Vagina (tissue), 2 donors: Measurements from ENCODE around the gene HAUS5. TPM values are rescaled to one million over a fixed set of nuclear protein-coding genes. Genes with fewer than 3 reads are reported as not detected.
A peak's percentile ranks its signal among the peaks of the same experiment; 100 is the strongest.

Source experiments
- DNase-seq, 2 donors: peaks; one replicate each; pipeline ENCODE4 v3.0.0-alpha.2; 2017; ENCODE audit errors: extremely low spot score in 2 of 2
- H3K27ac ChIP-seq: fragments of 200-600 bp; sonication (generic); one replicate; pipeline ENCODE4 v1.5.1; 2019
- H3K27me3 ChIP-seq: fragments of 200-600 bp; sonication (generic); one replicate; pipeline ENCODE4 v1.5.1; 2019
- H3K36me3 ChIP-seq, 2 donors: fragments of 200-600 bp; sonication (generic); one replicate each; pipeline ENCODE4 v1.5.1; 2017 to 2019
- H3K4me1 ChIP-seq: fragments of 200-600 bp; sonication (generic); one replicate; pipeline ENCODE4 v1.5.1; 2019
- H3K4me3 ChIP-seq, 2 donors: fragments of 200-600 bp; sonication (generic); 1 replicate in 1 of 2; 2 replicates in 1 of 2; pipeline ENCODE4 v1.5.1; 2016 to 2019
- H3K9me3 ChIP-seq: fragments of 200-600 bp; sonication (generic); one replicate; pipeline ENCODE4 v1.5.1; 2019
- CTCF ChIP-seq, 3 experiments: fragments of 450-650 bp in 2 of 3; fragments of 200-600 bp in 1 of 3; sonication (generic) in 1 of 3; IDR thresholded peaks; one replicate each; pipeline ENCODE4 v1.5.1; 2017 to 2019; ENCODE audit warnings: antibody characterized with exemption in 3 of 3, mild to moderate bottlenecking in 2 of 3, moderate library complexity in 2 of 3
- POLR2A ChIP-seq, 2 donors: fragments of 450-650 bp; IDR thresholded peaks; one replicate each; pipeline ENCODE4 v1.6.1; 2017; ENCODE audit warnings: antibody characterized with exemption in 2 of 2, mild to moderate bottlenecking in 2 of 2, moderate library complexity in 2 of 2
- POLR2AphosphoS5 ChIP-seq, 2 donors: sonication (generic); formaldehyde crosslinking; IDR thresholded peaks; one replicate each; pipeline ENCODE4 v1.9.0; 2017; ENCODE audit warnings: antibody characterized with exemption in 2 of 2, mild to moderate bottlenecking in 2 of 2, low read depth in 1 of 2; ENCODE audit not compliant: insufficient read depth in 1 of 2
- intact Hi-C: fragments of 100-400 bp; cut with DNase I; formaldehyde crosslinking; loops from one replicate; pipeline ENCODE4 v1.15.1; 2023
- total RNA-seq: library from RNA; depleted of rRNA; stranded (reverse); fragments of >200 nt; gene quantifications from one replicate; pipeline ENCODE4 v1.2.3, GENCODE V29; 2016

HAUS5 gene
- total RNA-seq, result 11.0 TPM

GRCh38 chr19:35612559-35613321, at the start of gene HAUS5:
Gene HAUS5, plus strand, starts transcription at chr19:35612735. Its CDS starts 60 bp downstream, at chr19:35612795.
- DNase-seq, result peak in 1 of 2 donors; percentile 93
- peak; percentile 89 for TF ChIP-seq POLR2AphosphoS5 (IDR thresholded peaks at IDR 0.05; ENCODE audit: insufficient read depth in 1 of 2, low read depth in 1 of 2)
- TF ChIP-seq POLR2A (IDR thresholded peaks at IDR 0.05), result peak in 1 of 2 donors; percentile 34
- peak in 1 of 3 experiments; percentile 12 for TF ChIP-seq CTCF (IDR thresholded peaks at IDR 0.05)
- Histone ChIP-seq H3K9me3 (peaks cover 3% of the 10 kb centered on the region), H3K27ac (peak within 1 kb of the TSS; percentile 57), H3K4me3 (peak within 1 kb of the TSS; percentile 56 to 90), H3K27me3 (no peaks in the 10 kb centered on the region), H3K36me3 (no peaks in the 10 kb centered on the region), H3K4me1 (peaks cover 16% of the 10 kb centered on the region)
- intact Hi-C loops, result no loop called here

GRCh38 chr19:35562776-35563175, 49.8 kb upstream of the HAUS5 start:
- Histone ChIP-seq H3K36me3 (no peaks in the 10 kb centered on the region), H3K4me1 (peaks cover 9% of the 10 kb centered on the region), H3K27ac (no peak overlapping the region), H3K27me3 (no peaks in the 10 kb centered on the region), H3K9me3 (no peaks in the 10 kb centered on the region), H3K4me3 (no peak overlapping the region)
- TF ChIP-seq CTCF (IDR thresholded peaks at IDR 0.05) (no peak), POLR2AphosphoS5 (IDR thresholded peaks at IDR 0.05; ENCODE audit: insufficient read depth in 1 of 2, low read depth in 1 of 2) (no peak), POLR2A (IDR thresholded peaks at IDR 0.05) (no peak)
- intact Hi-C loops, result no loop called here
- no peak for DNase-seq

- Histone ChIP-seq H3K4me3 (no peak within 1 kb of the TSS), H3K36me3 (no peaks in the 10 kb centered on the region), H3K9me3 (no peaks in the 10 kb centered on the region), H3K27me3 (no peaks in the 10 kb centered on the region), H3K4me1 (peaks cover 4% of the 10 kb centered on the region), H3K27ac (no peak within 1 kb of the TSS)
- DNase-seq, result no peak
- intact Hi-C loops, result no loop called here
- no peak for TF ChIP-seq POLR2A (IDR thresholded peaks at IDR 0.05)
- no peak for TF ChIP-seq CTCF (IDR thresholded peaks at IDR 0.05)
- no peak for TF ChIP-seq POLR2AphosphoS5 (IDR thresholded peaks at IDR 0.05; ENCODE audit: insufficient read depth in 1 of 2, low read depth in 1 of 2)
Observed at GRCh38 chr19:35563207-35563829, 49.2 kb upstream of the HAUS5 start, which contains the start of gene ATP4A. Gene ATP4A, minus strand, starts transcription at chr19:35563658. Its CDS starts 29 bp downstream, at chr19:35563629.

- TF ChIP-seq CTCF (IDR thresholded peaks at IDR 0.05) (no peak), POLR2A (IDR thresholded peaks at IDR 0.05) (no peak), POLR2AphosphoS5 (IDR thresholded peaks at IDR 0.05; ENCODE audit: insufficient read depth in 1 of 2, low read depth in 1 of 2) (no peak)
Observed at GRCh38 chr19:35565016-35565856, 47.3 kb upstream of the HAUS5 start.

More at GRCh38 chr19:35565016-35565856, 47.3 kb upstream of the HAUS5 start:
- H3K9me3 ChIP-seq, result no peaks in the 10 kb centered on the region
- H3K27ac ChIP-seq, result no peak overlapping the region
- H3K27me3 ChIP-seq, result no peaks in the 10 kb centered on the region
- no peaks in the 10 kb centered on the region for H3K4me1 ChIP-seq
- no peak for DNase-seq
- H3K4me3 ChIP-seq, result no peak overlapping the region
- intact Hi-C loops, result no loop called here
- H3K36me3 ChIP-seq, result no peaks in the 10 kb centered on the region
